Measurements from ENCODE around the gene RBM5.

DNA sequence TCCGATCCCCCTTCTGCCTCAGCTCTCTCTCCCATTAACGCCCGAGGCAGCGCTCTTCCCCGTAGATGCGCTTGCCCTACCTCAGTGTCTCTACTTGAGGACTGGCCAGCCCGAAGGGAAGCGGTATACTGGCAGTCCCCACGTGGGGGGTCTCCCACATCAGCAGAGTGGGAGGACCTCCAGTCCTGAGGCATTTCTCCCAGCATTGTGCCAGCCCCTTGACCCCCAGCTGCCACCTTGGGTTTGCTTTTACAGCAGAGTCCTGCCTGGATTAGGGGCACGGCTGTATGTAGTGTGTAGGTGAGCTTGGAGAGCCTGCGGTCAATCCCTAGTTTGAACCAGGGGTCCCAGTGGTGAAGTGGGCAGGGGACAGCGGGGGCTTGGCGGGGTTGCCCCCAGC is 67.2 kb downstream of the RBM5 start:
- TF ChIP-seq, protein P1, sequence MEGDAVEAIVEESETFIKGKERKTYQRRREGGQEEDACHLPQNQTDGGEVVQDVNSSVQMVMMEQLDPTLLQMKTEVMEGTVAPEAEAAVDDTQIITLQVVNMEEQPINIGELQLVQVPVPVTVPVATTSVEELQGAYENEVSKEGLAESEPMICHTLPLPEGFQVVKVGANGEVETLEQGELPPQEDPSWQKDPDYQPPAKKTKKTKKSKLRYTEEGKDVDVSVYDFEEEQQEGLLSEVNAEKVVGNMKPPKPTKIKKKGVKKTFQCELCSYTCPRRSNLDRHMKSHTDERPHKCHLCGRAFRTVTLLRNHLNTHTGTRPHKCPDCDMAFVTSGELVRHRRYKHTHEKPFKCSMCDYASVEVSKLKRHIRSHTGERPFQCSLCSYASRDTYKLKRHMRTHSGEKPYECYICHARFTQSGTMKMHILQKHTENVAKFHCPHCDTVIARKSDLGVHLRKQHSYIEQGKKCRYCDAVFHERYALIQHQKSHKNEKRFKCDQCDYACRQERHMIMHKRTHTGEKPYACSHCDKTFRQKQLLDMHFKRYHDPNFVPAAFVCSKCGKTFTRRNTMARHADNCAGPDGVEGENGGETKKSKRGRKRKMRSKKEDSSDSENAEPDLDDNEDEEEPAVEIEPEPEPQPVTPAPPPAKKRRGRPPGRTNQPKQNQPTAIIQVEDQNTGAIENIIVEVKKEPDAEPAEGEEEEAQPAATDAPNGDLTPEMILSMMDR (IDR thresholded peaks at IDR 0.05), result no peak
- TF ChIP-seq SREBF2 (IDR thresholded peaks at IDR 0.05) (no peak), POLR2A (IDR thresholded peaks at IDR 0.05; ENCODE audit: low read length) (no peak), MYC (IDR thresholded peaks at IDR 0.05; ENCODE audit: borderline replicate concordance, low read length) (no peak), RAD21 (conservative IDR thresholded peaks at IDR 0.05 in 1 of 2, IDR thresholded peaks at IDR 0.05 in 1 of 2) (no peak), EP300 (IDR thresholded peaks at IDR 0.05) (no peak), CEBPB (IDR thresholded peaks at IDR 0.05) (no peak), TP53 (CRISPR knock-in tag; IDR thresholded peaks at IDR 0.05) (no peak), CBX8 (IDR thresholded peaks at IDR 0.05) (no peak), KDM1A (IDR thresholded peaks at IDR 0.05; ENCODE audit: low read depth) (no peak), RNF2 (IDR thresholded peaks at IDR 0.05; ENCODE audit: borderline replicate concordance, low read depth) (no peak), ESRRA (IDR thresholded peaks at IDR 0.05; ENCODE audit: borderline replicate concordance, low read length) (no peak)
- TF ChIP-seq, protein P2, sequence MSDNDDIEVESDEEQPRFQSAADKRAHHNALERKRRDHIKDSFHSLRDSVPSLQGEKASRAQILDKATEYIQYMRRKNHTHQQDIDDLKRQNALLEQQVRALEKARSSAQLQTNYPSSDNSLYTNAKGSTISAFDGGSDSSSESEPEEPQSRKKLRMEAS (IDR thresholded peaks at IDR 0.05), result no peak
